CD14-positive monocyte (primary cell): ENCODE results near the gene SH3TC2. TPM values are rescaled to one million over a fixed set of nuclear protein-coding genes. Genes with fewer than 3 reads are reported as not detected.
A peak's percentile ranks its signal among the peaks of the same experiment; 100 is the strongest.

ENCODE experiments used
- DNase-seq, 3 donors: peaks; one replicate each; pipeline ENCODE4 v3.0.0-alpha.2; 2011 to 2022
- H2AFZ ChIP-seq: 2 replicates; pipeline ENCODE4 v1.6.0; 2012; ENCODE audit warnings: mild to moderate bottlenecking, low read depth, low read length, inconsistent platforms; ENCODE audit not compliant: insufficient read depth, poor library complexity, severe bottlenecking
- H3K27ac ChIP-seq, 2 donors: 1 replicate in 1 of 2; 2 replicates in 1 of 2; pipeline ENCODE4 v1.5.1; 2012 to 2013; ENCODE audit warnings: low read length in 2 of 2, control low read depth in 1 of 2, inconsistent platforms in 1 of 2, low read depth in 1 of 2, mild to moderate bottlenecking in 1 of 2
- H3K27me3 ChIP-seq, 2 donors: one replicate each; pipeline versions ENCODE4 v1.6.0 to v1.6.1; 2011 to 2013; ENCODE audit warnings: low read length in 2 of 2; ENCODE audit not compliant: control insufficient read depth in 2 of 2, insufficient read depth in 2 of 2
- H3K36me3 ChIP-seq, 2 donors: replicated peaks in 1 of 2; 1 replicate in 1 of 2; 2 replicates in 1 of 2; pipeline versions ENCODE4 v1.5.1 to v1.6.1; 2012 to 2013; ENCODE audit warnings: low read length in 2 of 2, control low read depth in 1 of 2, inconsistent platforms in 1 of 2, mild to moderate bottlenecking in 1 of 2; ENCODE audit not compliant: insufficient read depth in 2 of 2, control insufficient read depth in 1 of 2
- H3K4me1 ChIP-seq, 2 donors: 1 replicate in 1 of 2; 2 replicates in 1 of 2; pipeline versions ENCODE4 v1.5.1 to v1.6.1; 2012 to 2013; ENCODE audit warnings: low read length in 2 of 2, control low read depth in 1 of 2, inconsistent platforms in 1 of 2, mild to moderate bottlenecking in 1 of 2, moderate library complexity in 1 of 2; ENCODE audit not compliant: insufficient read depth in 2 of 2, control insufficient read depth in 1 of 2
- H3K4me2 ChIP-seq: replicated peaks from 2 replicates; pipeline ENCODE3; 2012; ENCODE audit warnings: low read length, moderate library complexity, mild to moderate bottlenecking; ENCODE audit not compliant: poor library complexity, severe bottlenecking; ENCODE audit errors: extremely low read depth
- H3K4me3 ChIP-seq, 3 experiments: fragments of 200-600 bp in 1 of 3; sonication (generic) in 1 of 3; replicated peaks in 1 of 3; 1 replicate in 2 of 3; 2 replicates in 1 of 3; pipeline ENCODE4 v1.5.1; 2011 to 2013; ENCODE audit warnings: low read length in 3 of 3, mild to moderate bottlenecking in 3 of 3, control low read depth in 2 of 3, low read depth in 2 of 3, inconsistent platforms in 1 of 3, moderate library complexity in 1 of 3
- H3K79me2 ChIP-seq: 2 replicates; pipeline ENCODE4 v1.6.0; 2012; ENCODE audit warnings: mild to moderate bottlenecking, control low read depth, inconsistent platforms, low read length, moderate library complexity; ENCODE audit not compliant: insufficient read depth
- H3K9ac ChIP-seq: 2 replicates; pipeline ENCODE4 v1.6.0; 2017; ENCODE audit warnings: low read length, mild to moderate bottlenecking; ENCODE audit not compliant: insufficient read depth, poor library complexity, severe bottlenecking
- H3K9me3 ChIP-seq, 2 donors: replicated peaks in 1 of 2; 1 replicate in 1 of 2; 2 replicates in 1 of 2; pipeline versions ENCODE4 v1.5.1 to v1.6.1; 2012 to 2013; ENCODE audit warnings: low read length in 2 of 2, control low read depth in 1 of 2; ENCODE audit not compliant: control insufficient read depth in 1 of 2, insufficient read depth in 1 of 2
- H4K20me1 ChIP-seq: 2 replicates; pipeline ENCODE4 v1.6.0; 2012; ENCODE audit warnings: mild to moderate bottlenecking, low read length, control low read depth, moderate library complexity; ENCODE audit not compliant: insufficient read depth
- H3K27ac Mint-ChIP-seq, 7 donors: one replicate each; pipeline ENCODE4 v1.8.0; 2020; ENCODE audit warnings: mild to moderate bottlenecking in 7 of 7, mixed read lengths in 7 of 7, moderate library complexity in 6 of 7, inconsistent platforms in 2 of 7
- H3K27me3 Mint-ChIP-seq, 3 donors: one replicate each; pipeline ENCODE4 v1.8.0; 2021 to 2022; ENCODE audit warnings: low read depth in 3 of 3, mild to moderate bottlenecking in 3 of 3, mixed read lengths in 3 of 3, moderate library complexity in 3 of 3, inconsistent platforms in 1 of 3
- H3K36me3 Mint-ChIP-seq, 2 donors: one replicate each; pipeline ENCODE4 v1.8.0; 2020; ENCODE audit warnings: mixed read lengths in 2 of 2, inconsistent platforms in 1 of 2, mild to moderate bottlenecking in 1 of 2
- H3K4me1 Mint-ChIP-seq: one replicate; pipeline ENCODE4 v1.8.0; 2020; ENCODE audit warnings: mild to moderate bottlenecking, mixed read lengths
- H3K4me3 Mint-ChIP-seq, 2 donors: one replicate each; pipeline ENCODE4 v1.8.0; 2020; ENCODE audit warnings: mild to moderate bottlenecking in 2 of 2, mixed read lengths in 2 of 2, moderate library complexity in 1 of 2
- H3K9me3 Mint-ChIP-seq, 7 donors: one replicate each; pipeline ENCODE4 v1.8.0; 2020 to 2022; ENCODE audit warnings: mixed read lengths in 7 of 7, mild to moderate bottlenecking in 6 of 7, moderate library complexity in 6 of 7, inconsistent platforms in 2 of 7
- WGBS: methylation state at CpG from one replicate; pipeline ENCODE4 v1.1.5; 2013; ENCODE audit warnings: missing lambda C conversion rate; ENCODE audit not compliant: insufficient coverage; 5-methylcytosine and 5-hydroxymethylcytosine counted together
- intact Hi-C, 2 donors: fragments of 100-400 bp; cut with micrococcal nuclease; formaldehyde crosslinking; loops; one replicate each; pipeline versions ENCODE4 v1.15.0 to v1.15.1; 2023
- polyA minus RNA-seq: library from RNA; depleted of rRNA, polyadenylated mRNA; stranded (reverse); fragments of >200 nt; gene quantifications from 2 replicates; pipeline ENCODE4 v1.2.3, GENCODE V29; 2012
- polyA plus RNA-seq, 3 donors: library from polyadenylated mRNA; depleted of rRNA in 1 of 3; unstranded in 2 of 3; stranded (reverse) in 1 of 3; fragments of 300-500 nt in 2 of 3; fragments of >200 nt in 1 of 3; fragmentation: Illumina TruSeq in 2 of 3; gene quantifications; 1 replicate in 2 of 3; 2 replicates in 1 of 3; pipeline ENCODE4 v1.2.3, GENCODE V29; 2012 to 2021
- total RNA-seq, 12 experiments: library from RNA in 1 of 12; stranded (reverse) in 1 of 12; fragments of 120-200 nt in 1 of 12; gene quantifications; one replicate each; pipeline ENCODE4 v1.2.4 and lab custom pipeline; 2013 to 2026; ENCODE audit warnings: mixed read lengths in 6 of 12, inconsistent platforms in 1 of 12
- TF ChIP-seq, protein P1 (sequence below): fragments of 200-600 bp; IDR thresholded peaks from one replicate; pipeline ENCODE4 v1.8.0; 2022; ENCODE audit warnings: antibody characterized with exemption, mild to moderate bottlenecking

SH3TC2 gene
- total RNA-seq (2013): 0.37 TPM
- polyA plus RNA-seq (under 1 TPM; 0.01 to 0.30 (median 0.14) TPM), polyA minus RNA-seq (0.14 and 0.16 TPM in 2 replicates), total RNA-seq (lab: John Stamatoyannopoulos, UW) (0.70 to 41.5 (median 17.1) reads per million in 11 experiments)

DNA sequence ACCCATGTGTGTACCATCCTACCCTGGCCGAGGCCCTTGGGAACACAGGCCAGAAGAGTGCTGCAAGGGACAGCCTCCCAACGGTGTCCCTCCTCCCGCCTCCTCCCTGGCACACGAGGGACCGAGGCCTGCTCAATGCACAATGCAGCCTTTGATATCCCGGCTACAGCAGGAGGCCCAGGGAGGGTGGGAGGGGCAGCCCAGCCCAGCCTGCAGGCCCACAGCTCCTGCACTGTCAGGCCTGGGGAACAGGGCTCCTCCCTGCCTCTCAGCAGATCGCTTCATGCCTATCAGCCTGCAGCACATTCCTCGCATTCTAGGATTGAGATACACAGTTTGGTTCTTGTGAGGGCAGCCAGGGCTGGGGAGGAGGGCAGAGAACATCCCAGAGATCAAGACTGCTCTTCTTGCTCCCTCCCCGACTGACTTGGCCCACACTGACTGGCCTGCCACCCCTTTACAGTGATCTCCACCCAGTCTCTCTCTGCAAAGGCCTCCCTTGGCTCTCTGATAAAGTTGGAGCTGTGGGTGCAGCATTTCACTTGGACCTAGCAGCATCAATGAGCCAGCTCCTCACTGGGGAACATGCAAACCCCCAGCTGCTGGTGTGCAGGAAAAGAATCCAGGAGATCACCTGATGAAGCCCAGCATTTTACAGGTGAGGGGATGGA lies at the start of gene SH3TC2:
Gene SH3TC2 (minus strand): TSS at position 46 of the 671 bp plus-strand sequence. CDS start 40 bp downstream, at position 6.
- H3K36me3 ChIP-seq: no peaks in the 10 kb centered on the region
- peaks cover 0 to 3% (median 1%) of the 10 kb centered on the region in 3 donors for H3K27me3 Mint-ChIP-seq
- peak within 1 kb of the TSS in 1 of 2 donors; percentile 37 for H3K4me3 Mint-ChIP-seq
- H3K27me3 ChIP-seq: no peaks in the 10 kb centered on the region
- H2AFZ ChIP-seq: peak within 1 kb of the TSS; percentile 35
- peak within 1 kb of the TSS; percentile 40 for H3K4me2 ChIP-seq
- no peaks in the 10 kb centered on the region for H4K20me1 ChIP-seq
- peaks cover 26 to 32% of the 10 kb centered on the region in 2 donors for H3K4me1 ChIP-seq
- peaks cover 0 to 4% of the 10 kb centered on the region in 2 donors for H3K36me3 Mint-ChIP-seq
- 65% methylated on average over 6 of the region's 9 CpGs for WGBS
- peaks cover 0 to 8% (median 3%) of the 10 kb centered on the region in 7 donors for H3K9me3 Mint-ChIP-seq
- DNase-seq: no peak
- H3K79me2 ChIP-seq: no peaks in the 10 kb centered on the region
- H3K9ac ChIP-seq: peak within 1 kb of the TSS; percentile 9
- H3K9me3 ChIP-seq: peaks cover 0 to 3% of the 10 kb centered on the region in 2 donors
- H3K4me1 Mint-ChIP-seq: peaks cover 34% of the 10 kb centered on the region
- H3K27ac ChIP-seq: peak within 1 kb of the TSS in 1 of 2 donors; percentile 63
- intact Hi-C loops: no loop called here
- H3K4me3 ChIP-seq: peak within 1 kb of the TSS in 1 of 3 experiments; percentile 35
- peak within 1 kb of the TSS; percentile 43 to 91 (median 67) for H3K27ac Mint-ChIP-seq
- TF ChIP-seq, protein P1, sequence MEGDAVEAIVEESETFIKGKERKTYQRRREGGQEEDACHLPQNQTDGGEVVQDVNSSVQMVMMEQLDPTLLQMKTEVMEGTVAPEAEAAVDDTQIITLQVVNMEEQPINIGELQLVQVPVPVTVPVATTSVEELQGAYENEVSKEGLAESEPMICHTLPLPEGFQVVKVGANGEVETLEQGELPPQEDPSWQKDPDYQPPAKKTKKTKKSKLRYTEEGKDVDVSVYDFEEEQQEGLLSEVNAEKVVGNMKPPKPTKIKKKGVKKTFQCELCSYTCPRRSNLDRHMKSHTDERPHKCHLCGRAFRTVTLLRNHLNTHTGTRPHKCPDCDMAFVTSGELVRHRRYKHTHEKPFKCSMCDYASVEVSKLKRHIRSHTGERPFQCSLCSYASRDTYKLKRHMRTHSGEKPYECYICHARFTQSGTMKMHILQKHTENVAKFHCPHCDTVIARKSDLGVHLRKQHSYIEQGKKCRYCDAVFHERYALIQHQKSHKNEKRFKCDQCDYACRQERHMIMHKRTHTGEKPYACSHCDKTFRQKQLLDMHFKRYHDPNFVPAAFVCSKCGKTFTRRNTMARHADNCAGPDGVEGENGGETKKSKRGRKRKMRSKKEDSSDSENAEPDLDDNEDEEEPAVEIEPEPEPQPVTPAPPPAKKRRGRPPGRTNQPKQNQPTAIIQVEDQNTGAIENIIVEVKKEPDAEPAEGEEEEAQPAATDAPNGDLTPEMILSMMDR: no peak

GRCh38 chr5:149110406-149110805 lies 47.5 kb upstream of the SH3TC2 start:
- Mint-ChIP-seq H3K4me3 (no peak overlapping the region), H3K9me3 (no peaks in the 10 kb centered on the region), H3K27me3 (peaks cover 0 to 5% (median 2%) of the 10 kb centered on the region in 3 donors), H3K36me3 (no peaks in the 10 kb centered on the region), H3K27ac (no peak overlapping the region), H3K4me1 (peaks cover 20% of the 10 kb centered on the region)
- Histone ChIP-seq H3K9me3 (no peaks in the 10 kb centered on the region), H3K9ac (no peak overlapping the region), H3K4me2 (no peak overlapping the region), H3K4me1 (peaks cover 8 to 9% of the 10 kb centered on the region in 2 donors), H2AFZ (no peak overlapping the region), H3K27ac (no peak overlapping the region), H3K27me3 (no peaks in the 10 kb centered on the region), H3K4me3 (no peak overlapping the region), H3K36me3 (no peaks in the 10 kb centered on the region), H4K20me1 (no peaks in the 10 kb centered on the region), H3K79me2 (no peaks in the 10 kb centered on the region)
- intact Hi-C loops: no loop called here
- no peak for DNase-seq
- TF ChIP-seq, protein P1: no peak
- WGBS: 63% methylated on average over 1 of the region's 4 CpGs
